IMR-90 (cell line): ENCODE results near the gene VPS11. TPM values are rescaled to one million over a fixed set of nuclear protein-coding genes. Genes with fewer than 3 reads are reported as not detected.

ENCODE experiments used
- ATAC-seq: fragments of 200-7000 bp; cut with Tn5 transposase; 2 replicates; pipeline ENCODE4 v1.9.1; 2020; ENCODE audit warnings: low read depth, mild to moderate bottlenecking, moderate library complexity
- BruUV-seq: library from RNA; stranded (reverse); fragments of 400-500 nt; replicated peaks from 2 replicates; lab custom pipeline; 2021; lab: Mats Ljungman, UMichigan
- CTCF ChIA-PET: fragments of 300-600 bp; formaldehyde crosslinking; extraction: SDS; loops from one replicate; lab custom pipeline; 2021; ENCODE audit warnings: antibody characterized with exemption; lab: Yijun Ruan, JAX
- POLR2A ChIA-PET: fragments of 300-600 bp; sonication (Branson Sonifier 250); formaldehyde crosslinking; loops from one replicate; lab custom pipeline; 2022; ENCODE audit warnings: antibody characterized with exemption; ENCODE audit not compliant: unreplicated experiment; lab: Charles Lee
- DNase-seq: peaks from one replicate; pipeline ENCODE4 v3.0.0; 2013
- H2AFZ ChIP-seq: replicated peaks from 2 replicates; pipeline ENCODE3; 2013; ENCODE audit warnings: low read length, mild to moderate bottlenecking; ENCODE audit not compliant: poor library complexity
- H2AK5ac ChIP-seq: 2 replicates; pipeline ENCODE4 v1.6.1; 2013; ENCODE audit warnings: low read depth, low read length, inconsistent platforms
- H2AK9ac ChIP-seq: replicated peaks from 2 replicates; pipeline ENCODE3; 2013; ENCODE audit warnings: mild to moderate bottlenecking, low read depth, low read length, moderate library complexity; ENCODE audit not compliant: poor library complexity
- H2BK120ac ChIP-seq: 2 replicates; pipeline ENCODE4 v1.6.1; 2013; ENCODE audit warnings: low read depth, low read length, inconsistent platforms
- H2BK15ac ChIP-seq: 3 replicates; pipeline ENCODE4 v1.6.1; 2013; ENCODE audit warnings: low read depth, low read length, inconsistent platforms
- H2BK20ac ChIP-seq: 2 replicates; pipeline ENCODE4 v1.6.1; 2013; ENCODE audit warnings: low read depth, mild to moderate bottlenecking, inconsistent platforms, low read length, moderate library complexity
- H2BK5ac ChIP-seq: 2 replicates; pipeline ENCODE4 v1.6.1; 2013; ENCODE audit warnings: mild to moderate bottlenecking, low read depth, low read length, inconsistent platforms; ENCODE audit not compliant: poor library complexity, severe bottlenecking
- H3K14ac ChIP-seq: replicated peaks from 2 replicates; pipeline ENCODE4 v1.6.1; 2013; ENCODE audit warnings: low read depth, low read length, inconsistent platforms
- H3K18ac ChIP-seq: 2 replicates; pipeline ENCODE4 v1.6.1; 2013; ENCODE audit warnings: low read depth, low read length, control low read depth
- H3K23ac ChIP-seq: 2 replicates; pipeline ENCODE4 v1.6.1; 2013; ENCODE audit warnings: low read depth, low read length, inconsistent platforms
- H3K27ac ChIP-seq: 2 replicates; pipeline ENCODE4 v1.5.1; 2013; ENCODE audit warnings: mild to moderate bottlenecking, control low read depth, low read length; ENCODE audit not compliant: insufficient read depth
- H3K27me3 ChIP-seq: 2 replicates; pipeline ENCODE4 v1.6.1; 2013; ENCODE audit warnings: low read length; ENCODE audit not compliant: control insufficient read depth, insufficient read depth
- H3K36me3 ChIP-seq: 2 replicates; pipeline ENCODE4 v1.6.1; 2013; ENCODE audit warnings: low read length, mixed read lengths; ENCODE audit not compliant: control insufficient read depth, insufficient read depth
- H3K4ac ChIP-seq: 2 replicates; pipeline ENCODE4 v1.6.1; 2013; ENCODE audit warnings: low read depth, low read length, inconsistent platforms
- H3K4me1 ChIP-seq: 2 replicates; pipeline ENCODE4 v1.6.1; 2013; ENCODE audit warnings: low read length, mixed read lengths; ENCODE audit not compliant: control insufficient read depth, insufficient read depth
- H3K4me2 ChIP-seq: 2 replicates; pipeline ENCODE4 v1.6.1; 2013; ENCODE audit warnings: low read depth, mild to moderate bottlenecking, control low read depth, low read length, moderate library complexity
- H3K4me3 ChIP-seq: 2 replicates; pipeline ENCODE4 v1.5.1; 2013; ENCODE audit warnings: low read depth, mild to moderate bottlenecking, control low read depth, low read length, moderate library complexity; ENCODE audit not compliant: insufficient read depth
- H3K56ac ChIP-seq: 2 replicates; pipeline ENCODE4 v1.6.1; 2013; ENCODE audit warnings: low read length, inconsistent platforms; ENCODE audit not compliant: insufficient read depth; ENCODE audit errors: extremely low read depth
- H3K79me1 ChIP-seq, 2 experiments: 2 replicates each; pipeline ENCODE4 v1.6.1; 2013; ENCODE audit warnings: low read length in 2 of 2, inconsistent platforms in 1 of 2, low read depth in 1 of 2
- H3K9ac ChIP-seq: 2 replicates; pipeline ENCODE4 v1.6.1; 2013; ENCODE audit warnings: low read depth, low read length, control low read depth
- H3K9me1 ChIP-seq: 2 replicates; pipeline ENCODE4 v1.6.1; 2013; ENCODE audit warnings: low read length, inconsistent platforms; ENCODE audit not compliant: insufficient read depth
- H3K9me3 ChIP-seq: 2 replicates; pipeline ENCODE4 v1.6.1; 2013; ENCODE audit warnings: low read length; ENCODE audit not compliant: control insufficient read depth, insufficient read depth
- H4K20me1 ChIP-seq: 2 replicates; pipeline ENCODE4 v1.6.1; 2013; ENCODE audit warnings: low read length, inconsistent platforms; ENCODE audit not compliant: insufficient read depth
- H4K5ac ChIP-seq: 2 replicates; pipeline ENCODE4 v1.6.1; 2013; ENCODE audit warnings: mild to moderate bottlenecking, low read depth, low read length, control low read depth
- H4K8ac ChIP-seq, 2 experiments: 2 replicates each; pipeline ENCODE4 v1.6.1; 2013; ENCODE audit warnings: low read depth in 2 of 2, low read length in 2 of 2, control low read depth in 1 of 2, inconsistent platforms in 1 of 2
- H4K91ac ChIP-seq: 2 replicates; pipeline ENCODE4 v1.6.1; 2013; ENCODE audit warnings: low read depth, low read length, inconsistent platforms; ENCODE audit not compliant: insufficient read depth
- BHLHE40 ChIP-seq: fragments of 150-350 bp; IDR thresholded peaks from 2 replicates; pipeline ENCODE4 v1.6.1; 2016; ENCODE audit warnings: mild to moderate bottlenecking, low read depth, low read length
- CHD1 ChIP-seq: IDR thresholded peaks from 2 replicates; pipeline ENCODE4 v1.6.1; 2012; ENCODE audit warnings: low read depth, low read length, improper control_type of control experiment
- MAFK ChIP-seq: IDR thresholded peaks from 2 replicates; pipeline ENCODE4 v1.6.1; 2012; ENCODE audit warnings: low read depth, low read length, improper control_type of control experiment
- MAZ ChIP-seq: IDR thresholded peaks from 2 replicates; pipeline ENCODE4 v1.6.1; 2012; ENCODE audit warnings: low read depth, mild to moderate bottlenecking, low read length, improper control_type of control experiment, moderate library complexity, borderline replicate concordance
- MXI1 ChIP-seq: IDR thresholded peaks from 2 replicates; pipeline ENCODE4 v1.6.1; 2012; ENCODE audit warnings: low read depth, mild to moderate bottlenecking, low read length, moderate library complexity, borderline replicate concordance
- NFE2L2 ChIP-seq: fragments of 150-350 bp; IDR thresholded peaks from 2 replicates; pipeline ENCODE4 v1.6.1; 2016; ENCODE audit warnings: low read depth, mild to moderate bottlenecking, low read length
- RAD21 ChIP-seq: IDR thresholded peaks from 2 replicates; pipeline ENCODE4 v1.6.1; 2012; ENCODE audit warnings: low read length, improper control_type of control experiment
- RCOR1 ChIP-seq: IDR thresholded peaks from 2 replicates; pipeline ENCODE4 v1.6.1; 2012; ENCODE audit warnings: mild to moderate bottlenecking, low read length, improper control_type of control experiment; ENCODE audit not compliant: insufficient replicate concordance
- RFX5 ChIP-seq: IDR thresholded peaks from 2 replicates; pipeline ENCODE4 v1.8.0; 2012; ENCODE audit warnings: low read depth, mild to moderate bottlenecking, low read length, moderate library complexity
- SMC3 ChIP-seq: fragments of 150-350 bp; IDR thresholded peaks from 2 replicates; pipeline ENCODE4 v1.6.1; 2016; ENCODE audit warnings: low read depth, mild to moderate bottlenecking, antibody characterized with exemption, low read length, moderate library complexity
- WGBS, 2 experiments: methylation state at CpG; one replicate each; pipeline versions ENCODE4 v1.1.5 to v1.1.7; 2013; ENCODE audit warnings: missing lambda C conversion rate in 2 of 2; ENCODE audit not compliant: insufficient read length in 1 of 2; ENCODE audit errors: extremely low coverage in 2 of 2; 5-methylcytosine and 5-hydroxymethylcytosine counted together
- dilution Hi-C: fragments of 300-500 bp; cut with HindIII; formaldehyde crosslinking; loops from one replicate; pipeline ENCODE4 v1.14.3; 2018; ENCODE audit warnings: low sequenced_read_pairs; ENCODE audit not compliant: unreplicated experiment
- in situ Hi-C: fragments of 300-500 bp; cut with MboI; formaldehyde crosslinking; loops from 3 replicates; pipeline ENCODE4 v1.14.3; 2019; ENCODE audit warnings: low sequenced_read_pairs, inconsistent platforms, mixed read lengths
- intact Hi-C: fragments of 100-400 bp; cut with micrococcal nuclease; formaldehyde crosslinking; loops from 2 replicates; pipeline ENCODE4 v1.10.0; 2022
- polyA plus RNA-seq, 3 experiments: library from polyadenylated mRNA; depleted of rRNA; stranded (reverse); fragments of >200 nt; gene quantifications; 2 replicates each; pipeline ENCODE4 v1.2.3, GENCODE V29; 2012; ENCODE audit warnings: low replicate concordance in 1 of 3
- total RNA-seq: library from RNA; depleted of rRNA; stranded (reverse); fragments of >200 nt; gene quantifications from 2 replicates; pipeline ENCODE4 v1.2.3, GENCODE V29; 2012
- TF ChIP-seq, protein P1 (sequence below): fragments of 150-350 bp; IDR thresholded peaks from 2 replicates; pipeline ENCODE4 v1.6.1; 2017; ENCODE audit warnings: mild to moderate bottlenecking, antibody characterized with exemption, low read length, low read depth
- TF ChIP-seq, protein P2 (sequence below): fragments of 150-350 bp; IDR thresholded peaks from 2 replicates; pipeline ENCODE4 v1.6.1; 2016; ENCODE audit warnings: low read depth, mild to moderate bottlenecking, low read length, moderate library complexity, borderline replicate concordance
- TF ChIP-seq, protein P3 (sequence below): conservative IDR thresholded peaks from 2 replicates; pipeline ENCODE4 v1.5.1; 2012; ENCODE audit warnings: mild to moderate bottlenecking, low read depth, low read length, improper control_type of control experiment

The VPS11 gene
- total and polyA plus RNA-seq, 2 of the 4 experiments (the other 2 are of a cell fraction): 19.7 to 30.5 TPM

- peak within 1 kb of the TSS; percentile 76 for H3K4me2 ChIP-seq
- DNase-seq: peak; percentile 97
- peak; percentile 90; the same call in 1 of the 2 replicates for TF ChIP-seq MXI1
- no peak for TF ChIP-seq RCOR1
- TF ChIP-seq BHLHE40: peak; percentile 47; the same call in 1 of the 2 replicates
- TF ChIP-seq CHD1: no peak
- TF ChIP-seq, protein P1, sequence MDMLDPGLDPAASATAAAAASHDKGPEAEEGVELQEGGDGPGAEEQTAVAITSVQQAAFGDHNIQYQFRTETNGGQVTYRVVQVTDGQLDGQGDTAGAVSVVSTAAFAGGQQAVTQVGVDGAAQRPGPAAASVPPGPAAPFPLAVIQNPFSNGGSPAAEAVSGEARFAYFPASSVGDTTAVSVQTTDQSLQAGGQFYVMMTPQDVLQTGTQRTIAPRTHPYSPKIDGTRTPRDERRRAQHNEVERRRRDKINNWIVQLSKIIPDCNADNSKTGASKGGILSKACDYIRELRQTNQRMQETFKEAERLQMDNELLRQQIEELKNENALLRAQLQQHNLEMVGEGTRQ: peak; percentile 86
- TF ChIP-seq RAD21: peak; percentile 54; the same call in 1 of the 2 replicates
- TF ChIP-seq NFE2L2: no peak
- TF ChIP-seq, protein P2, sequence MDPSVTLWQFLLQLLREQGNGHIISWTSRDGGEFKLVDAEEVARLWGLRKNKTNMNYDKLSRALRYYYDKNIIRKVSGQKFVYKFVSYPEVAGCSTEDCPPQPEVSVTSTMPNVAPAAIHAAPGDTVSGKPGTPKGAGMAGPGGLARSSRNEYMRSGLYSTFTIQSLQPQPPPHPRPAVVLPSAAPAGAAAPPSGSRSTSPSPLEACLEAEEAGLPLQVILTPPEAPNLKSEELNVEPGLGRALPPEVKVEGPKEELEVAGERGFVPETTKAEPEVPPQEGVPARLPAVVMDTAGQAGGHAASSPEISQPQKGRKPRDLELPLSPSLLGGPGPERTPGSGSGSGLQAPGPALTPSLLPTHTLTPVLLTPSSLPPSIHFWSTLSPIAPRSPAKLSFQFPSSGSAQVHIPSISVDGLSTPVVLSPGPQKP: no peak
- no peak for TF ChIP-seq MAFK
- TF ChIP-seq SMC3: peak; percentile 52; the same call in 1 of the 2 replicates
- TF ChIP-seq RFX5: no peak
- TF ChIP-seq MAZ: peak; percentile 95
- TF ChIP-seq, protein P3, sequence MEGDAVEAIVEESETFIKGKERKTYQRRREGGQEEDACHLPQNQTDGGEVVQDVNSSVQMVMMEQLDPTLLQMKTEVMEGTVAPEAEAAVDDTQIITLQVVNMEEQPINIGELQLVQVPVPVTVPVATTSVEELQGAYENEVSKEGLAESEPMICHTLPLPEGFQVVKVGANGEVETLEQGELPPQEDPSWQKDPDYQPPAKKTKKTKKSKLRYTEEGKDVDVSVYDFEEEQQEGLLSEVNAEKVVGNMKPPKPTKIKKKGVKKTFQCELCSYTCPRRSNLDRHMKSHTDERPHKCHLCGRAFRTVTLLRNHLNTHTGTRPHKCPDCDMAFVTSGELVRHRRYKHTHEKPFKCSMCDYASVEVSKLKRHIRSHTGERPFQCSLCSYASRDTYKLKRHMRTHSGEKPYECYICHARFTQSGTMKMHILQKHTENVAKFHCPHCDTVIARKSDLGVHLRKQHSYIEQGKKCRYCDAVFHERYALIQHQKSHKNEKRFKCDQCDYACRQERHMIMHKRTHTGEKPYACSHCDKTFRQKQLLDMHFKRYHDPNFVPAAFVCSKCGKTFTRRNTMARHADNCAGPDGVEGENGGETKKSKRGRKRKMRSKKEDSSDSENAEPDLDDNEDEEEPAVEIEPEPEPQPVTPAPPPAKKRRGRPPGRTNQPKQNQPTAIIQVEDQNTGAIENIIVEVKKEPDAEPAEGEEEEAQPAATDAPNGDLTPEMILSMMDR: peak; percentile 95
Measured at GRCh38 chr11:119030329-119031047, 37.1 kb upstream of the VPS11 start, which contains the start of gene SLC37A4. SLC37A4 (minus strand) TSS chr11:119030877.

More at GRCh38 chr11:119030329-119031047, 37.1 kb upstream of the VPS11 start, which contains the start of gene SLC37A4:
- no peak within 1 kb of the TSS for H2BK5ac ChIP-seq
- peak within 1 kb of the TSS; percentile 77 for H2AK9ac ChIP-seq
- WGBS, 2 experiments: 0% methylated on average over 38 of the region's 67 CpGs; no CpG with 5 or more reads in 1 of the 2 experiments
- BruUV-seq: no TSS peak
- intact Hi-C loops (no loop called here), dilution Hi-C loops (no loop called here), in situ Hi-C loops (no loop called here)
- no peak within 1 kb of the TSS for H3K18ac ChIP-seq
- no peak within 1 kb of the TSS for H2BK20ac ChIP-seq
- ChIA-PET POLR2A (no interaction called here), CTCF (no interaction called here)
- H3K9ac ChIP-seq: peak within 1 kb of the TSS; percentile 47
- no peaks in the 10 kb centered on the region for H3K4me1 ChIP-seq
- no peaks in the 10 kb centered on the region; the same call in 1 of the 2 replicates for H3K9me1 ChIP-seq
- no peak within 1 kb of the TSS for H3K56ac ChIP-seq
- no peaks in the 10 kb centered on the region for H3K9me3 ChIP-seq
- ATAC-seq: peak; percentile 98
- peak within 1 kb of the TSS; percentile 48 for H4K91ac ChIP-seq
- peak within 1 kb of the TSS; percentile 5; the same call in 1 of the 2 replicates for H3K27ac ChIP-seq
- H2AK5ac ChIP-seq: peak within 1 kb of the TSS; percentile 30
- no peaks in the 10 kb centered on the region; the same call in 1 of the 2 replicates for H4K20me1 ChIP-seq
- H2BK15ac ChIP-seq: no peak within 1 kb of the TSS
- peak within 1 kb of the TSS; percentile 99 for H2AFZ ChIP-seq
- H3K4ac ChIP-seq: peak within 1 kb of the TSS; percentile 58
- H3K4me3 ChIP-seq: peak within 1 kb of the TSS; percentile 65
- no peak within 1 kb of the TSS for H4K5ac ChIP-seq
- peak within 1 kb of the TSS in 1 of 2 experiments; percentile 83; a peak in 1 of 4 replicates for H4K8ac ChIP-seq
- H3K79me1 ChIP-seq: peaks cover 2 to 19% of the 10 kb centered on the region in 2 experiments; a peak in 2 of 4 replicates
- H3K27me3 ChIP-seq: no peaks in the 10 kb centered on the region
- peaks cover 2% of the 10 kb centered on the region for H3K36me3 ChIP-seq
- H3K23ac ChIP-seq: peak within 1 kb of the TSS; percentile 75; the same call in 1 of the 2 replicates
- H3K14ac ChIP-seq: peak within 1 kb of the TSS; percentile 15; the same call in 1 of the 2 replicates
- H2BK120ac ChIP-seq: 0 out of 2 replicates have a peak within 1 kb of the TSS, but pooled peaks have one; percentile 28
